Caco-2 (cell line): Measurements from ENCODE around the gene GDAP2. TPM values are rescaled to one million over a fixed set of nuclear protein-coding genes. Genes with fewer than 3 reads are reported as not detected.

ENCODE experiments used
- BruUV-seq: library from RNA; stranded (reverse); fragments of 400-500 nt; replicated peaks from 2 replicates; lab custom pipeline; 2021; lab: Mats Ljungman, UMichigan
- CTCF ChIA-PET: fragments of 300-600 bp; sonication (Branson Sonifier 250); formaldehyde crosslinking; loops from one replicate; lab custom pipeline; 2022; ENCODE audit warnings: antibody characterized with exemption; lab: Charles Lee
- POLR2A ChIA-PET: fragments of 300-600 bp; sonication (Branson Sonifier 250); formaldehyde crosslinking; loops from one replicate; lab custom pipeline; 2022; ENCODE audit warnings: antibody characterized with exemption; lab: Charles Lee
- DNase-seq, 2 experiments: peaks; one replicate each; pipeline versions ENCODE4 v3.0.0 to v3.0.0-alpha.2; 2020 to 2022
- H3K27me3 ChIP-seq: replicated peaks from 2 replicates; pipeline ENCODE4 v1.6.0; 2011; ENCODE audit warnings: low read length; ENCODE audit not compliant: control insufficient read depth, insufficient read depth
- H3K36me3 ChIP-seq: 2 replicates; pipeline ENCODE4 v1.5.1; 2011; ENCODE audit warnings: low read length; ENCODE audit not compliant: control insufficient read depth, insufficient read depth
- H3K4me1 ChIP-seq: fragments of 250-450 bp; sonication (Bioruptor Pico); 2 replicates; pipeline ENCODE4 v1.5.1; 2020; ENCODE audit warnings: mild to moderate bottlenecking
- H3K4me3 ChIP-seq: 2 replicates; pipeline ENCODE4 v1.5.1; 2011; ENCODE audit warnings: low read depth, mild to moderate bottlenecking, control low read depth, low read length
- H3K9me3 ChIP-seq: fragments of 250-450 bp; sonication (Bioruptor Pico); 2 replicates; pipeline ENCODE4 v1.5.1; 2020; ENCODE audit warnings: mild to moderate bottlenecking, moderate library complexity
- H3K27ac Mint-ChIP-seq: one replicate; pipeline ENCODE4 v1.8.0; 2022; ENCODE audit warnings: mixed read lengths; ENCODE audit not compliant: unreplicated experiment
- H3K27me3 Mint-ChIP-seq: one replicate; pipeline ENCODE4 v1.8.0; 2022; ENCODE audit warnings: mixed read lengths; ENCODE audit not compliant: insufficient read depth, unreplicated experiment
- H3K36me3 Mint-ChIP-seq: one replicate; pipeline ENCODE4 v1.8.0; 2022; ENCODE audit warnings: mild to moderate bottlenecking, mixed read lengths; ENCODE audit not compliant: insufficient read depth, unreplicated experiment
- H3K4me1 Mint-ChIP-seq: one replicate; pipeline ENCODE4 v1.8.0; 2022; ENCODE audit warnings: low read depth, mixed read lengths; ENCODE audit not compliant: unreplicated experiment
- H3K4me3 Mint-ChIP-seq: one replicate; pipeline ENCODE4 v1.8.0; 2022; ENCODE audit warnings: mild to moderate bottlenecking, moderate library complexity, mixed read lengths; ENCODE audit not compliant: unreplicated experiment
- H3K9me3 Mint-ChIP-seq: one replicate; pipeline ENCODE4 v1.8.0; 2022; ENCODE audit warnings: mixed read lengths; ENCODE audit not compliant: unreplicated experiment
- CTCF ChIP-seq, 2 experiments: fragments of 200-600 bp in 1 of 2; IDR thresholded peaks; 1 replicate in 1 of 2; 2 replicates in 1 of 2; pipeline versions ENCODE4 v1.5.1 to v1.8.0; 2011 to 2022; ENCODE audit warnings: antibody characterized with exemption in 1 of 2, control low read depth in 1 of 2, inconsistent platforms in 1 of 2, low read depth in 1 of 2, low read length in 1 of 2, mild to moderate bottlenecking in 1 of 2, moderate library complexity in 1 of 2; ENCODE audit not compliant: insufficient read depth in 1 of 2, severe bottlenecking in 1 of 2, unreplicated experiment in 1 of 2
- intact Hi-C: fragments of 100-400 bp; cut with micrococcal nuclease; formaldehyde crosslinking; loops from one replicate; pipeline ENCODE4 v1.10.0; 2022; ENCODE audit not compliant: unreplicated experiment
- total RNA-seq: library from RNA; stranded (reverse); gene quantifications from 2 replicates; pipeline ENCODE4 v1.2.3, GENCODE V29; 2022

Gene GDAP2
- total RNA-seq, 1 experiment from 2014 or later = 16.4 TPM

GRCh38 chr1:117919376-117919775, 10.0 kb downstream of the GDAP2 start:
- Mint-ChIP-seq H3K27ac (no peak overlapping the region), H3K4me3 (no peak overlapping the region), H3K9me3 (no peaks in the 10 kb centered on the region), H3K36me3 (peaks cover 23% of the 10 kb centered on the region), H3K4me1 (no peaks in the 10 kb centered on the region), H3K27me3 (no peaks in the 10 kb centered on the region)
- H3K9me3 ChIP-seq = no peaks in the 10 kb centered on the region
- DNase-seq = no peak
- no peak for TF ChIP-seq CTCF (IDR thresholded peaks at IDR 0.05; ENCODE audit: insufficient read depth in 1 of 2, low read depth in 1 of 2, low read length in 1 of 2, severe bottlenecking in 1 of 2, unreplicated experiment in 1 of 2)
- CTCF ChIA-PET = no interaction called here
- no peaks in the 10 kb centered on the region for H3K27me3 ChIP-seq
- BruUV-seq = no TSS peak
- no peaks in the 10 kb centered on the region for H3K36me3 ChIP-seq
- H3K4me3 ChIP-seq = no peak overlapping the region
- H3K4me1 ChIP-seq = no peaks in the 10 kb centered on the region
- intact Hi-C loops = no loop called here
- POLR2A ChIA-PET = no interaction called here

GRCh38 chr1:117911051-117911450, 18.4 kb downstream of the GDAP2 start:
- TF ChIP-seq CTCF (IDR thresholded peaks at IDR 0.05; ENCODE audit: insufficient read depth in 1 of 2, low read depth in 1 of 2, low read length in 1 of 2, severe bottlenecking in 1 of 2, unreplicated experiment in 1 of 2) = no peak
- Mint-ChIP-seq H3K4me3 (no peak overlapping the region), H3K9me3 (no peaks in the 10 kb centered on the region), H3K27me3 (no peaks in the 10 kb centered on the region), H3K36me3 (peaks cover 24% of the 10 kb centered on the region), H3K4me1 (no peaks in the 10 kb centered on the region), H3K27ac (no peak overlapping the region)
- H3K4me1 ChIP-seq = no peaks in the 10 kb centered on the region
- H3K4me3 ChIP-seq = no peak overlapping the region
- no peaks in the 10 kb centered on the region for H3K9me3 ChIP-seq
- intact Hi-C loops = no loop called here
- no peak for DNase-seq
- CTCF ChIA-PET = no interaction called here
- POLR2A ChIA-PET = no interaction called here
- H3K27me3 ChIP-seq = no peaks in the 10 kb centered on the region
- no peaks in the 10 kb centered on the region; the same call in 1 of the 2 replicates for H3K36me3 ChIP-seq
- BruUV-seq = no TSS peak

GRCh38 chr1:117905019-117905418, 24.4 kb downstream of the GDAP2 start:
- CTCF ChIA-PET = no interaction called here

More at GRCh38 chr1:117905019-117905418, 24.4 kb downstream of the GDAP2 start:
- H3K27me3 Mint-ChIP-seq = no peaks in the 10 kb centered on the region
- H3K27ac Mint-ChIP-seq = no peak overlapping the region
- no peaks in the 10 kb centered on the region for H3K9me3 Mint-ChIP-seq
- BruUV-seq = no TSS peak
- Histone ChIP-seq H3K27me3 (no peaks in the 10 kb centered on the region), H3K36me3 (no peaks in the 10 kb centered on the region; the same call in 1 of the 2 replicates), H3K4me1 (no peaks in the 10 kb centered on the region), H3K9me3 (no peaks in the 10 kb centered on the region), H3K4me3 (no peak overlapping the region)
- no peak for TF ChIP-seq CTCF (IDR thresholded peaks at IDR 0.05; ENCODE audit: insufficient read depth in 1 of 2, low read depth in 1 of 2, low read length in 1 of 2, severe bottlenecking in 1 of 2, unreplicated experiment in 1 of 2)
- no peak overlapping the region for H3K4me3 Mint-ChIP-seq
- POLR2A ChIA-PET = no interaction called here
- peaks cover 27% of the 10 kb centered on the region for H3K36me3 Mint-ChIP-seq
- no peak for DNase-seq
- H3K4me1 Mint-ChIP-seq = no peaks in the 10 kb centered on the region
- intact Hi-C loops = no loop called here
